ENCODE data around the gene SLC35D1.

The SLC35D1 gene

GRCh38 chr1:67019121-67019520 is 34.8 kb downstream of the SLC35D1 start:
- in situ Hi-C loops (cut with HindIII; ENCODE audit: low pct_ligation_motif_present, low sequenced_read_pairs) = no loop called here
- DNase-seq = no peak
- no peak for TF ChIP-seq CTCF (IDR thresholded peaks at IDR 0.05; ENCODE audit: low read depth, low read length, missing control alignments)
- peaks cover 3% of the 10 kb centered on the region for H3K36me3 ChIP-seq (replicated peaks)
- no peaks in the 10 kb centered on the region for H3K27me3 ChIP-seq (replicated peaks)
- peak overlapping the region; percentile 16 for H3K27ac ChIP-seq
- no peak overlapping the region for H3K4me3 ChIP-seq (ENCODE audit: low read depth, low read length)

- in situ Hi-C loops (cut with HindIII; ENCODE audit: low pct_ligation_motif_present, low sequenced_read_pairs) = no loop called here
- DNase-seq = no peak
- Histone ChIP-seq H3K27me3 (replicated peaks) (no peaks in the 10 kb centered on the region), H3K27ac (no peak overlapping the region), H3K36me3 (replicated peaks) (peaks cover 3% of the 10 kb centered on the region), H3K4me3 (ENCODE audit: low read depth, low read length) (no peak overlapping the region)
- no peak for TF ChIP-seq CTCF (IDR thresholded peaks at IDR 0.05; ENCODE audit: low read depth, low read length, missing control alignments)
Observed at GRCh38 chr1:67018574-67018973, 35.4 kb downstream of the SLC35D1 start.

GRCh38 chr1:67013573-67013972 is 40.4 kb downstream of the SLC35D1 start:
- in situ Hi-C loops (cut with HindIII; ENCODE audit: low pct_ligation_motif_present, low sequenced_read_pairs) = no loop called here
- Histone ChIP-seq H3K27ac (no peak overlapping the region), H3K36me3 (replicated peaks) (peaks cover under 1% of the 10 kb centered on the region), H3K4me3 (ENCODE audit: low read depth, low read length) (no peak overlapping the region), H3K27me3 (replicated peaks) (no peaks in the 10 kb centered on the region)
- DNase-seq = no peak
- no peak for TF ChIP-seq CTCF (IDR thresholded peaks at IDR 0.05; ENCODE audit: low read depth, low read length, missing control alignments)

- H3K27me3 ChIP-seq (replicated peaks) = no peaks in the 10 kb centered on the region
- no peaks in the 10 kb centered on the region for H3K36me3 ChIP-seq (replicated peaks)
- no peak overlapping the region for H3K4me3 ChIP-seq (ENCODE audit: low read depth, low read length)
- in situ Hi-C loops (cut with HindIII; ENCODE audit: low pct_ligation_motif_present, low sequenced_read_pairs) = no loop called here
- TF ChIP-seq CTCF (IDR thresholded peaks at IDR 0.05; ENCODE audit: low read depth, low read length, missing control alignments) = no peak
- no peak for DNase-seq
- H3K27ac ChIP-seq = no peak overlapping the region
Observed at GRCh38 chr1:67009792-67010191, 44.2 kb downstream of the SLC35D1 start.

- in situ Hi-C loops (cut with HindIII; ENCODE audit: low pct_ligation_motif_present, low sequenced_read_pairs) = no loop called here
- Histone ChIP-seq H3K36me3 (replicated peaks) (no peaks in the 10 kb centered on the region), H3K27ac (no peak overlapping the region), H3K27me3 (replicated peaks) (no peaks in the 10 kb centered on the region), H3K4me3 (ENCODE audit: low read depth, low read length) (no peak overlapping the region)
- DNase-seq = no peak
- TF ChIP-seq CTCF (IDR thresholded peaks at IDR 0.05; ENCODE audit: low read depth, low read length, missing control alignments) = no peak
Observed at GRCh38 chr1:67005068-67005467, 48.9 kb downstream of the SLC35D1 start.

GRCh38 chr1:67004176-67004575 is 49.8 kb downstream of the SLC35D1 start:
- Histone ChIP-seq H3K27ac (no peak overlapping the region), H3K27me3 (replicated peaks) (no peaks in the 10 kb centered on the region), H3K36me3 (replicated peaks) (no peaks in the 10 kb centered on the region), H3K4me3 (ENCODE audit: low read depth, low read length) (no peak overlapping the region)
- in situ Hi-C loops (cut with HindIII; ENCODE audit: low pct_ligation_motif_present, low sequenced_read_pairs) = no loop called here
- no peak for TF ChIP-seq CTCF (IDR thresholded peaks at IDR 0.05; ENCODE audit: low read depth, low read length, missing control alignments)
- no peak for DNase-seq

Measured in brain microvascular endothelial cell (primary cell).